ENCODE data around the gene CCNI. TPM values are rescaled to one million over a fixed set of nuclear protein-coding genes. Genes with fewer than 3 reads are reported as not detected.

The CCNI gene
- total RNA-seq, 1 experiment from 2014 or later: 208 TPM

GRCh38 chr4:77039796-77040195 lies 36.0 kb downstream of the CCNI start:
- no peaks in the 10 kb centered on the region for H3K79me2 ChIP-seq (ENCODE audit: insufficient read depth, low read length)
- intact Hi-C loops (cut with micrococcal nuclease): loop anchor here (5.0 kb wide), 1 partner anchor 607 kb away; no protein-coding TSS in a partner anchor
- peaks cover 0 to 13% of the 10 kb centered on the region in 2 experiments; a peak in 2 of 4 replicates for H3K36me3 ChIP-seq (ENCODE audit: control insufficient read depth in 1 of 2, insufficient read depth in 2 of 2, low read length in 2 of 2)
- TF ChIP-seq POLR2A (IDR thresholded peaks at IDR 0.05; ENCODE audit: borderline replicate concordance, extremely low read depth, insufficient read depth, insufficient read length) (no peak), EGR1 (IDR thresholded peaks at IDR 0.05; ENCODE audit: low read depth) (no peak), FOSL1 (IDR thresholded peaks at IDR 0.05; ENCODE audit: low read depth) (no peak), EZH2 (IDR thresholded peaks at IDR 0.05) (no peak), CBX3 (IDR thresholded peaks at IDR 0.05; ENCODE audit: low read depth) (no peak), TCF7L2 (IDR thresholded peaks at IDR 0.05; ENCODE audit: borderline replicate concordance, extremely low read depth, insufficient read depth, insufficient read length) (no peak), SIN3A (IDR thresholded peaks at IDR 0.05; ENCODE audit: low read depth) (no peak), YY1 (IDR thresholded peaks at IDR 0.05; ENCODE audit: extremely low read depth, insufficient replicate concordance, low read depth, low read length) (no peak), ZFX (IDR thresholded peaks at IDR 0.05) (no peak), ELF1 (IDR thresholded peaks at IDR 0.05; ENCODE audit: borderline replicate concordance, low read depth) (no peak)
- POLR2A ChIA-PET: no interaction called here
- no peaks in the 10 kb centered on the region for H3K9me2 ChIP-seq (ENCODE audit: insufficient read depth)
- no peaks in the 10 kb centered on the region for H3K9me3 ChIP-seq (ENCODE audit: control insufficient read depth in 1 of 2, insufficient read depth in 1 of 2, low read depth in 1 of 2, low read length in 2 of 2)
- no peak for DNase-seq (ENCODE audit: low read depth, low spot score)
- H3K27ac ChIP-seq (ENCODE audit: low read depth, low read length): no peak overlapping the region
- RAD21 ChIA-PET (ENCODE audit: low non-redundant PET in 1 of 2, low total read pairs in 2 of 2, uncharacterized antibody in 2 of 2, unreplicated experiment in 2 of 2): no interaction called here
- H3K27me3 ChIP-seq (ENCODE audit: insufficient read depth, low read length): no peaks in the 10 kb centered on the region
- no peak overlapping the region for H3K9ac ChIP-seq (ENCODE audit: low read length)
- H4K20me1 ChIP-seq (ENCODE audit: insufficient read depth): no peaks in the 10 kb centered on the region
- ATAC-seq: no peak
- H3K4me2 ChIP-seq (ENCODE audit: low read length): no peak overlapping the region
- CTCF ChIA-PET: interaction anchor here (1.8 kb wide), 1 partner anchor 12 kb away, joined by 4 read pairs; no protein-coding TSS in a partner anchor
- no TSS peak for BruUV-seq (replicated peaks)
- no peak overlapping the region for H3K4me3 ChIP-seq (replicated peaks in 1 of 2; ENCODE audit: low read depth in 1 of 2, low read length in 2 of 2)
- H2AFZ ChIP-seq (ENCODE audit: low read depth, low read length, poor library complexity, severe bottlenecking): no peak overlapping the region
- no peaks in the 10 kb centered on the region for H3K4me1 ChIP-seq (ENCODE audit: control insufficient read depth in 1 of 2, insufficient read depth in 2 of 2, low read length in 2 of 2)

GRCh38 chr4:77037736-77038135 lies 38.1 kb downstream of the CCNI start:
- intact Hi-C loops (cut with micrococcal nuclease): no loop called here
- Histone ChIP-seq H2AFZ (ENCODE audit: low read depth, low read length, poor library complexity, severe bottlenecking) (no peak overlapping the region), H3K4me1 (ENCODE audit: control insufficient read depth in 1 of 2, insufficient read depth in 2 of 2, low read length in 2 of 2) (no peaks in the 10 kb centered on the region), H3K27me3 (ENCODE audit: insufficient read depth, low read length) (no peaks in the 10 kb centered on the region), H3K4me3 (replicated peaks in 1 of 2; ENCODE audit: low read depth in 1 of 2, low read length in 2 of 2) (no peak overlapping the region), H3K9me3 (ENCODE audit: control insufficient read depth in 1 of 2, insufficient read depth in 1 of 2, low read depth in 1 of 2, low read length in 2 of 2) (no peaks in the 10 kb centered on the region), H3K79me2 (ENCODE audit: insufficient read depth, low read length) (no peaks in the 10 kb centered on the region), H3K9me2 (ENCODE audit: insufficient read depth) (no peaks in the 10 kb centered on the region), H3K36me3 (ENCODE audit: control insufficient read depth in 1 of 2, insufficient read depth in 2 of 2, low read length in 2 of 2) (peaks cover 0 to 22% of the 10 kb centered on the region in 2 experiments; a peak in 2 of 4 replicates), H3K27ac (ENCODE audit: low read depth, low read length) (no peak overlapping the region), H4K20me1 (ENCODE audit: insufficient read depth) (no peaks in the 10 kb centered on the region), H3K4me2 (ENCODE audit: low read length) (no peak overlapping the region), H3K9ac (ENCODE audit: low read length) (no peak overlapping the region)
- POLR2A ChIA-PET: no interaction called here
- BruUV-seq (replicated peaks): no TSS peak
- ATAC-seq (no peak), DNase-seq (ENCODE audit: low read depth, low spot score) (no peak)
- RAD21 ChIA-PET (ENCODE audit: low non-redundant PET in 1 of 2, low total read pairs in 2 of 2, uncharacterized antibody in 2 of 2, unreplicated experiment in 2 of 2): no interaction called here
- CTCF ChIA-PET: no interaction called here
- TF ChIP-seq, protein P1, sequence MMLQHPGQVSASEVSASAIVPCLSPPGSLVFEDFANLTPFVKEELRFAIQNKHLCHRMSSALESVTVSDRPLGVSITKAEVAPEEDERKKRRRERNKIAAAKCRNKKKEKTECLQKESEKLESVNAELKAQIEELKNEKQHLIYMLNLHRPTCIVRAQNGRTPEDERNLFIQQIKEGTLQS (IDR thresholded peaks at IDR 0.05): no peak
- TF ChIP-seq SP1 (IDR thresholded peaks at IDR 0.05; ENCODE audit: low read depth) (no peak), POLR2A (IDR thresholded peaks at IDR 0.05; ENCODE audit: borderline replicate concordance, extremely low read depth, insufficient read depth, insufficient read length) (no peak), JUND (IDR thresholded peaks at IDR 0.05) (no peak), SIN3A (IDR thresholded peaks at IDR 0.05; ENCODE audit: low read depth) (no peak), EZH2 (IDR thresholded peaks at IDR 0.05) (no peak), MAX (IDR thresholded peaks at IDR 0.05) (no peak), EZH2phosphoT487 (IDR thresholded peaks at IDR 0.05; ENCODE audit: borderline replicate concordance) (no peak), FOSL1 (IDR thresholded peaks at IDR 0.05; ENCODE audit: low read depth) (no peak), ELF1 (IDR thresholded peaks at IDR 0.05; ENCODE audit: borderline replicate concordance, low read depth) (no peak), YY1 (IDR thresholded peaks at IDR 0.05; ENCODE audit: extremely low read depth, insufficient replicate concordance, low read depth, low read length) (no peak), CBX3 (IDR thresholded peaks at IDR 0.05; ENCODE audit: low read depth) (no peak), ZNF274 (IDR thresholded peaks at IDR 0.05; ENCODE audit: low read depth, low read length) (no peak), CEBPB (IDR thresholded peaks at IDR 0.05; ENCODE audit: low read depth) (no peak), EGR1 (IDR thresholded peaks at IDR 0.05; ENCODE audit: low read depth) (no peak), RAD21 (IDR thresholded peaks at IDR 0.05; ENCODE audit: low read depth) (no peak), SRF (IDR thresholded peaks at IDR 0.05; ENCODE audit: low read depth) (no peak)
- TF ChIP-seq, protein P2, sequence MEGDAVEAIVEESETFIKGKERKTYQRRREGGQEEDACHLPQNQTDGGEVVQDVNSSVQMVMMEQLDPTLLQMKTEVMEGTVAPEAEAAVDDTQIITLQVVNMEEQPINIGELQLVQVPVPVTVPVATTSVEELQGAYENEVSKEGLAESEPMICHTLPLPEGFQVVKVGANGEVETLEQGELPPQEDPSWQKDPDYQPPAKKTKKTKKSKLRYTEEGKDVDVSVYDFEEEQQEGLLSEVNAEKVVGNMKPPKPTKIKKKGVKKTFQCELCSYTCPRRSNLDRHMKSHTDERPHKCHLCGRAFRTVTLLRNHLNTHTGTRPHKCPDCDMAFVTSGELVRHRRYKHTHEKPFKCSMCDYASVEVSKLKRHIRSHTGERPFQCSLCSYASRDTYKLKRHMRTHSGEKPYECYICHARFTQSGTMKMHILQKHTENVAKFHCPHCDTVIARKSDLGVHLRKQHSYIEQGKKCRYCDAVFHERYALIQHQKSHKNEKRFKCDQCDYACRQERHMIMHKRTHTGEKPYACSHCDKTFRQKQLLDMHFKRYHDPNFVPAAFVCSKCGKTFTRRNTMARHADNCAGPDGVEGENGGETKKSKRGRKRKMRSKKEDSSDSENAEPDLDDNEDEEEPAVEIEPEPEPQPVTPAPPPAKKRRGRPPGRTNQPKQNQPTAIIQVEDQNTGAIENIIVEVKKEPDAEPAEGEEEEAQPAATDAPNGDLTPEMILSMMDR (IDR thresholded peaks at IDR 0.05 in 2 of 3, conservative IDR thresholded peaks at IDR 0.05 in 1 of 3; ENCODE audit: borderline replicate concordance in 1 of 3, insufficient read depth in 1 of 3, low read depth in 2 of 3, low read length in 2 of 3): no peak
